Measurements from ENCODE around the gene CR1L.

DNA sequence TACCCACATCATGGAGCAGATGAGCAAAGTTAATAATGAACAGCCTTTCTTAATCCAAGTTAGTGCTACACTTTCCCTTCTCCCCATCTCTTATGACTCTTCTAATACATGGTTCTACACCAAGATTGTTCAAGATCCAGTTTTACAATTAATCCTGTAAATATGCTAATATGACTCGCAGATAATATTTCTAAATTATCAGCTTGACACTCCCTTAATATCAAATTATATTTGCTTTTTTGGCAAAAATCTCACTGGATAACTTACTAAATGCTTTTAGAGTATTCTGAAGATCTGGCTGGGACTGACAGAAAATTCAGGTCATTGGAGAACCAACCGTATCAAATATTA lies 24.4 kb upstream of the CR1L start:
- TF ChIP-seq, protein P1, sequence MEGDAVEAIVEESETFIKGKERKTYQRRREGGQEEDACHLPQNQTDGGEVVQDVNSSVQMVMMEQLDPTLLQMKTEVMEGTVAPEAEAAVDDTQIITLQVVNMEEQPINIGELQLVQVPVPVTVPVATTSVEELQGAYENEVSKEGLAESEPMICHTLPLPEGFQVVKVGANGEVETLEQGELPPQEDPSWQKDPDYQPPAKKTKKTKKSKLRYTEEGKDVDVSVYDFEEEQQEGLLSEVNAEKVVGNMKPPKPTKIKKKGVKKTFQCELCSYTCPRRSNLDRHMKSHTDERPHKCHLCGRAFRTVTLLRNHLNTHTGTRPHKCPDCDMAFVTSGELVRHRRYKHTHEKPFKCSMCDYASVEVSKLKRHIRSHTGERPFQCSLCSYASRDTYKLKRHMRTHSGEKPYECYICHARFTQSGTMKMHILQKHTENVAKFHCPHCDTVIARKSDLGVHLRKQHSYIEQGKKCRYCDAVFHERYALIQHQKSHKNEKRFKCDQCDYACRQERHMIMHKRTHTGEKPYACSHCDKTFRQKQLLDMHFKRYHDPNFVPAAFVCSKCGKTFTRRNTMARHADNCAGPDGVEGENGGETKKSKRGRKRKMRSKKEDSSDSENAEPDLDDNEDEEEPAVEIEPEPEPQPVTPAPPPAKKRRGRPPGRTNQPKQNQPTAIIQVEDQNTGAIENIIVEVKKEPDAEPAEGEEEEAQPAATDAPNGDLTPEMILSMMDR (IDR thresholded peaks at IDR 0.05; ENCODE audit: poor library complexity, severe bottlenecking): peak; percentile 9
- TF ChIP-seq EP300 (conservative IDR thresholded peaks at IDR 0.05; ENCODE audit: poor library complexity, severe bottlenecking): no peak
